Spinal cord (tissue), 10 donors: ENCODE measurements around the gene SEMA5A. TPM values are rescaled to one million over a fixed set of nuclear protein-coding genes. Genes with fewer than 3 reads are reported as not detected.

Experiments
- DNase-seq, 6 donors: peaks; one replicate each; pipeline versions ENCODE4 v3.0.0 to v3.0.0-alpha.2; 2013 to 2015; ENCODE audit warnings: low spot score in 6 of 6, low read depth in 4 of 6
- H3K27ac ChIP-seq: one replicate; pipeline ENCODE4 v1.5.1; 2013; ENCODE audit warnings: low read depth, low read length, control low read depth
- H3K27me3 ChIP-seq: one replicate; pipeline ENCODE4 v1.6.1; 2013; ENCODE audit warnings: low read length; ENCODE audit not compliant: control insufficient read depth, insufficient read depth
- H3K36me3 ChIP-seq: one replicate; pipeline ENCODE4 v1.6.1; 2013; ENCODE audit warnings: low read length; ENCODE audit not compliant: control insufficient read depth, insufficient read depth
- H3K4me1 ChIP-seq: one replicate; pipeline ENCODE4 v1.6.1; 2013; ENCODE audit warnings: low read length; ENCODE audit not compliant: control insufficient read depth, insufficient read depth
- H3K4me3 ChIP-seq: one replicate; pipeline ENCODE4 v1.5.1; 2013; ENCODE audit warnings: low read depth, low read length, control low read depth
- H3K9me3 ChIP-seq: one replicate; pipeline ENCODE4 v1.6.1; 2013; ENCODE audit warnings: low read length; ENCODE audit not compliant: control insufficient read depth, insufficient read depth
- WGBS: methylation state at CpG from one replicate; pipeline ENCODE4 v1.1.5; 2013; ENCODE audit warnings: missing lambda C conversion rate; ENCODE audit not compliant: insufficient coverage; 5-methylcytosine and 5-hydroxymethylcytosine counted together
- polyA plus RNA-seq, 2 donors: library from polyadenylated mRNA; unstranded; fragments of 120-200 nt; gene quantifications; one replicate each; pipeline ENCODE4 v1.2.1, GENCODE V29; 2013; ENCODE audit not compliant: insufficient read length in 2 of 2
- total RNA-seq, 2 donors: library from RNA; depleted of rRNA in 1 of 2; stranded (reverse); fragments of 120-200 nt in 1 of 2; fragments of >200 nt in 1 of 2; gene quantifications; one replicate each; pipeline versions ENCODE4 v1.2.3 to v1.2.4, GENCODE V29; 2013 to 2014
- donor health status: healthy.

Gene SEMA5A
- total and polyA plus RNA-seq, 4 donors: 35.2 to 70.7 (median 59.3) TPM

DNA sequence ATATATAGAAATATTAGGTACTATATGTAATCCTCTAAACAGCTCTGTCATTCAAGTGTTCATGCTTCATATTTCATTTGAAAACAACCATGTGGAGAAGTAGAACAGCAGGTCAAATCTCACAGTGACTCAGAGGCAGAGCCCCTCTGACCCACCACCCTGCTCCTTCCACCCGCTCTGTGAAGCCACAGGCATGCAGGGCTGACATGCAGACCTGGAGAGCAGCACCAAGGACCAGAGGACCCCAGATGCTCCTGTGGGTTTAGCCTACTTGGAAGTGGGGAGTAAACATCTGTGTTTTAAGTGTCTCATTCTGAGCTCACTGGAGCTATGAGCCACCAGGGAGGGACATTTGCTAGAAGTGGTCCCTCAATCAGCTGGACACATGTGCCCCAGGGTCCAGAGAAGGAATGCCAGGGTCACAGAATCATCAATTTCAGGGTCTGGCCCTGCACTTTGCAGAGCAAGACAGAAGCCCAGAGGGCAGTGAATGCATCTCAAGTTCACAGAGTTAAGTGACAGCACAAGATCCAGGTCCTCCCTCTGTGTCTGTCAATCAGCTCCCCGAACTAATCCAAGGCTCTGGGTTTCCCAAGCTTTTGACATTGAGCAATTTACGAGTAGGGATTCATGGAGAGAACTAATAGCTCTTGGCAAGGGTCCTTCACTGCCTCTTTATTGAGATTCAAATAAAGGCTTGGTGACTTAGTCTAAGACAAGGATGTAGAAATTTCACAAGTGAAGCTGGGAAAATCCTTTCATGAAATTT is 441.1 kb downstream of the SEMA5A start:
- Histone ChIP-seq H3K4me3 (no peak overlapping the region), H3K4me1 (no peaks in the 10 kb centered on the region), H3K36me3 (no peaks in the 10 kb centered on the region), H3K27me3 (no peaks in the 10 kb centered on the region), H3K9me3 (no peaks in the 10 kb centered on the region), H3K27ac (no peak overlapping the region)
- 60% methylated on average over 2 of the region's 3 CpGs for WGBS
- DNase-seq: peak in 1 of 6 donors; percentile 30

DNA sequence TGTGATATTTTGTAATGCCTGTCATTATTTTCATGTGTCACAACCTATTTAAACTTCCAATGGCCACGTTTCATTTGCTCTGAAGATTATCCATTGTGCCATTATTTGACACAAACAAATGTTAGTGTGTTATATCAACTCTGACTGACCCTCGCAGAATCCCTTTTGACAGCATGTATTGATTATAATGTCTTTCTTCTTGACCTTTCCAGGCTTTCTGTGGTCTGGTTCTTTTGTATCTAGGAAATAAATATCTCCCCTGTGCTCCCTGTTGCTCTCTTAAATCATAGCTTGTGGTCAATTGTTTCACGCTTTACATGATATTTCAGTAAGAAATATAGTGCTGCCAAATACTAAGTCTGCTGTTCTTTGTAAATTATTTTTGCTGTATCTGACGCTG is 442.6 kb downstream of the SEMA5A start:
- H3K36me3 ChIP-seq: no peaks in the 10 kb centered on the region
- DNase-seq: peak in 1 of 6 donors; percentile 43
- no peak overlapping the region for H3K27ac ChIP-seq
- no peaks in the 10 kb centered on the region for H3K9me3 ChIP-seq
- H3K4me1 ChIP-seq: no peaks in the 10 kb centered on the region
- no peaks in the 10 kb centered on the region for H3K27me3 ChIP-seq
- WGBS: no CpG with 5 or more reads among the region's 4 CpGs
- no peak overlapping the region for H3K4me3 ChIP-seq

DNA sequence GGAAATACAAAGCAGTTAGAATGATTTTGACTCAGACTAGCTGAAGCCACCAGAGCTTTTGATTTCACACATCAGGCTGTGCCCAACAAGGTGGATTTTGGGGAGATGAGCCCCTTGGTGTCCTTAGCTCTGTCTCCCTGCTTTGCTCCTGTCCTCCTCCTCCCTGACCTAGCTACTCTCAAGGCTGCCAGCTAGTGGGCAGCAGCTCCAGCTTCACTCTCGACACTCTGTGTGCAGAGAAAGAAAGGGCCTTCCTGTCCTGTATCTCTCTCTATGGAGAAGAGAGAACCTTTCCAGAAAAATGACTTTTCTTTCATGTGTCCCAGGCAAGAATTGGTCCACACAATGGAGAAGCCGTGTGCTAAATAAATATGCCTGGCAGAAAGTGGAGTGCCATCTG is 446.2 kb downstream of the SEMA5A start:
- Histone ChIP-seq H3K4me1 (no peaks in the 10 kb centered on the region), H3K9me3 (no peaks in the 10 kb centered on the region), H3K27me3 (no peaks in the 10 kb centered on the region), H3K36me3 (no peaks in the 10 kb centered on the region), H3K27ac (no peak overlapping the region), H3K4me3 (no peak overlapping the region)
- 55% methylated on average over 1 of the region's 2 CpGs for whole genome bisulfite sequencing
- peak in 1 of 6 donors; percentile 8 for DNase-seq

DNA sequence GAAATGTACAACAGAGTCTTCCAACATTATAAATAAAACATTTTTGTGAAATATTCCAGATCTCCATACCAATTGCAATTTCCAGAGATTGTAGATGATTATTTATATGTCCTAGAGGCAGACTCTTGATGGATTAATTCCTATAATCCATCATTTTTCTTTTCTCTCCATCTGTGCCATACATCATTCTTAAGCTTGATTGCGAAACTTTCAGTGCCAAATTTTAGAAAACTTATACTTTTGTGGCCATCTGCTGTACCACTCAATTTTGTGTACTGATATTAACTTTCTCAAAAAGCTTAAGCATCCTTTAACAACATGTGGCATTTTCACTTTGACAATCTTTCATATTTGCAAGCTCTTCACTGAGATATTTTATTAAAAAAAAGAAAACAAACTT is 446.9 kb downstream of the SEMA5A start:
- H3K36me3 ChIP-seq: no peaks in the 10 kb centered on the region
- WGBS: no CpG with 5 or more reads among the region's 1 CpG
- H3K27ac ChIP-seq: no peak overlapping the region
- no peaks in the 10 kb centered on the region for H3K27me3 ChIP-seq
- no peak overlapping the region for H3K4me3 ChIP-seq
- H3K9me3 ChIP-seq: no peaks in the 10 kb centered on the region
- no peaks in the 10 kb centered on the region for H3K4me1 ChIP-seq
- DNase-seq: no peak

DNA sequence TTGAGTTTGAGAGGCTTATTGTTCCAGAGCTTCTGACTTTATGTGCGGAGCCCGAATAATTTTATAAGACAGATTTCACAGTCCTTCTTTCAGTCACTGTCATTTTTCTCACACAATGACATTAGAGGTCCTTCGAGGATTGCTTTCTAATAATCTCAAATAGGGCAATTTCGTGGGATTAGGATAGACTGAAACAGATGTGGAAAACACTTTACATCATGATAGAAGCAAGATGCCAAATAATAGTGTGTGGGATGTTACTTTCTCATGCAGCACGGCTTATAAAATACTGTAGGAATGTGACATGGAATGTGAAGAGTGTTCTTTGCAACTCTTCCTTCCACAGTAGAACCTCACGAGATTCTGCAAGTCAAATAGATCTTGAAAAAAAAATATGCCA is 451.3 kb downstream of the SEMA5A start:
- Histone ChIP-seq H3K4me3 (no peak overlapping the region), H3K27me3 (no peaks in the 10 kb centered on the region), H3K36me3 (peaks cover 2% of the 10 kb centered on the region), H3K27ac (no peak overlapping the region), H3K9me3 (no peaks in the 10 kb centered on the region), H3K4me1 (no peaks in the 10 kb centered on the region)
- DNase-seq: no peak
- WGBS: no CpG with 5 or more reads among the region's 6 CpGs

DNA sequence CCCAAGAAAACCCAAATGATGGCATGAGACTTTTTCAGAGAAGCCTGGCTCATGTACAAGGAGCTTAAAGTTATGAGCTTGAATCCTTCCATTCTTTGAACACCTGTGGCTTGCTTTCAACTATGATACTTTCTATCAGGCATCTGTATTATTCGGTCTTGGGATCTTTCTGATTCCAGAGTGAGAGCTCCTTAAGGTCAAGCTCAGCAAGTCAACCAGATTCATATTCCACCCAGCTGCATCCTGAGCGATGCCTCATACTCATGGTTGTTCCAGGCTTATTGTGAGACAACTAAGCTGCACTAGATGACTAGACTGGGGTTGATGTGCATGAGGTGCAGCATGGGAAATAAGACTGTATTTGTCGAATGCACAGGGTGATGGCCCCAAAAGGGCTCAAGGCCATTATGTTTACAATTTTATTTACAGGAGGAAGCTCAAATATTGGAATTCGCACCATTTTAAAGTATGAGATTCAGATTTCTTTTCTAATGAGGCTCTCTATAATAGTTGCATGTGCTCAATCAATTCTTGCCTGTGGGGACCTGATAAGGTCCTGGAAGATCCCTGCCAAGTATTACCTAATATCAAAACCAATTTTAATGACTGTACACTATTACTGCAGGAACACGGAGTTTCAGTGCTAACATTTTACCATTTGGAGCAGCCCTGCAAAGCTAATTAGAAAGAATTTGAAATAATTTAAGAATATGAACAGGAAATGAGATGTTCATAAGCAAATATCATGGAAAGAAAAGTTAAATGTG is 453.8 kb downstream of the SEMA5A start:
- WGBS: 100% methylated on average over 2 of the region's 5 CpGs
- no peak overlapping the region for H3K27ac ChIP-seq
- H3K9me3 ChIP-seq: no peaks in the 10 kb centered on the region
- DNase-seq: no peak
- H3K4me1 ChIP-seq: no peaks in the 10 kb centered on the region
- H3K36me3 ChIP-seq: peaks cover 2% of the 10 kb centered on the region
- no peak overlapping the region for H3K4me3 ChIP-seq
- H3K27me3 ChIP-seq: no peaks in the 10 kb centered on the region

DNA sequence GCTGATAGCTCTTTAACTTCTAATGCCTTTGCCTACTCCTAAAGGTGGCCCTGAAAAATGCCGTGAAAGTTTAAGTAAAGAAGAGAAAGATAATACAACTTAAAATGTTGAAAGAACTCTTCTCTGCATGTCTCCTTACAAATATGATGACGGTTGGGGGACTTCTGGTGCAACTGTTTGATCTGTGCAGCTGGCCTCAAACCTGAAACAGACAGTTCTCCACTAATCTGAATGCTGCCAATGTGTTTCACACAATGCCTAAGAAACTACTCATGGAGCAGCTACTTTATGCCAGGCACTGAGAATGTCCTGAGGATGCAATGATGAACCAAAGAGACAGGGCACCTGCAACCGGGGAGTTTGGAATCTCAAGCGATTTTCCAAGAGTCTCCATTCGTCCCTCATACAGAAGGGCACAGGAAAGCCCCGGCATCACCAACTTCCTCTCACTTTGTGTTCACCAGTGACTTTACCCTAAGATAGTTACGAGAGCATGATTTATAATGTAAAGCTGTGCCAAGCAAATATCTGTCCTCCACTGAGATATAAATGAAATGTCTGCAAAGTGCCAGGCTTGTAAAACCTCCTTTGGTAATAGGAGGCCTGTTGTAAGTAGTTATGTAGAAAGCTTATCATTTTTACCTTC is 455.4 kb downstream of the SEMA5A start:
- Histone ChIP-seq H3K27me3 (no peaks in the 10 kb centered on the region), H3K36me3 (peaks cover 2% of the 10 kb centered on the region), H3K4me3 (no peak overlapping the region), H3K4me1 (no peaks in the 10 kb centered on the region), H3K9me3 (no peaks in the 10 kb centered on the region), H3K27ac (no peak overlapping the region)
- 80% methylated on average over 1 of the region's 7 CpGs for WGBS
- DNase-seq: no peak

DNA sequence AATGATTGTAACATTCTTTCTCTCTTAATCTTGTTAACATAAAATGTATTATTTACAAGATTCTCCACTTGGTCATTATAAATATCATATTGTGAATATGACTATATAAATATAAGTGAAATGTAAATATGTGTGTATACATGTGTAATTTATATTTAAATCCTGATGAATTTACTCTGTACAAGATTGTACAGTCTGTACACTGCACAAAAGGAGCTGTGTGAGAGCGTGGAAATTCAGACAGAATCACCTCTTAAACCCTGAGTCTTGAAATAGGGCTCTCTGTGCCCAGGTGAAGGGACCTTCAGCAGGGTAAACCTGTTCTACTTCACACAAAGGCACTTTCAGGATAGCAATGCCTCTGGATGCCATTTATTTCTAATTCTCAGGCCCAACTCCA is 456.0 kb downstream of the SEMA5A start:
- DNase-seq: no peak
- Histone ChIP-seq H3K27me3 (no peaks in the 10 kb centered on the region), H3K27ac (no peak overlapping the region), H3K4me3 (no peak overlapping the region), H3K36me3 (peaks cover 2% of the 10 kb centered on the region), H3K4me1 (no peaks in the 10 kb centered on the region), H3K9me3 (no peaks in the 10 kb centered on the region)
- 88% methylated on average over 1 of the region's 1 CpG for WGBS

DNA sequence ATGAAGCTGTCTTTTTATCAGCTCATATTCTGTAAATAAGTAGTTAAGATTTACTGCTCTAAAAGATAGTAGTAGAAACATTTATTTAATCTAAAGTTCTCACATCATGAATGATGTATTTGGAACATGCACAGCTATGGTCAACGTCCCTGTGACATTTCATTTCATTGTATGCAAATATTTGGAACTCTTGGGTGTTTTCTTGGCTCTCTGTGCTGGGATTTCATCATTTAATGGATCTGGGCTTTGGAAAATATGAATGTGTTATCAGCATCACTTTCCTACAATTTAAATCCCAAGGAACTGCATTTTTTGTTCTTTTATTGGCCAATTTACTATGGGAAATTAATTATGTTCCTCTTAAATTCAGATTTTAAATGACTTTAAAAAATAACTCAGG is 462.9 kb downstream of the SEMA5A start:
- Histone ChIP-seq H3K27ac (no peak overlapping the region), H3K9me3 (no peaks in the 10 kb centered on the region), H3K4me3 (no peak overlapping the region), H3K4me1 (no peaks in the 10 kb centered on the region), H3K36me3 (no peaks in the 10 kb centered on the region), H3K27me3 (no peaks in the 10 kb centered on the region)
- DNase-seq: no peak
- no CpG with 5 or more reads among the region's 1 CpG for WGBS
